T-helper 2 cell treated with Interferon-gamma antibody and Interleukin-4, amounts not matched to agents 5 μg/mL and 100 μg/mL, for 36 hours (primary cell): Measurements from ENCODE around the gene KLC4.
A peak's percentile ranks its signal among the peaks of the same experiment; 100 is the strongest.

Experiments used
- DNase-seq: peaks from one replicate; pipeline ENCODE4 v3.0.0; 2021; ENCODE audit warnings: low spot score
- H3K27ac Mint-ChIP-seq: one replicate; pipeline ENCODE4 v1.8.0; 2021; ENCODE audit warnings: mild to moderate bottlenecking, mixed read lengths
- H3K27me3 Mint-ChIP-seq: one replicate; pipeline ENCODE4 v1.8.0; 2021; ENCODE audit warnings: low read depth, mixed read lengths
- H3K36me3 Mint-ChIP-seq: one replicate; pipeline ENCODE4 v1.8.0; 2021; ENCODE audit warnings: low read depth, mixed read lengths
- H3K4me1 Mint-ChIP-seq: one replicate; pipeline ENCODE4 v1.8.0; 2021; ENCODE audit warnings: low read depth, mixed read lengths
- H3K4me3 Mint-ChIP-seq: one replicate; pipeline ENCODE4 v1.8.0; 2022; ENCODE audit warnings: mild to moderate bottlenecking, moderate library complexity, mixed read lengths
- H3K9me3 Mint-ChIP-seq: one replicate; pipeline ENCODE4 v1.8.0; 2021; ENCODE audit warnings: mixed read lengths

Gene KLC4

DNA sequence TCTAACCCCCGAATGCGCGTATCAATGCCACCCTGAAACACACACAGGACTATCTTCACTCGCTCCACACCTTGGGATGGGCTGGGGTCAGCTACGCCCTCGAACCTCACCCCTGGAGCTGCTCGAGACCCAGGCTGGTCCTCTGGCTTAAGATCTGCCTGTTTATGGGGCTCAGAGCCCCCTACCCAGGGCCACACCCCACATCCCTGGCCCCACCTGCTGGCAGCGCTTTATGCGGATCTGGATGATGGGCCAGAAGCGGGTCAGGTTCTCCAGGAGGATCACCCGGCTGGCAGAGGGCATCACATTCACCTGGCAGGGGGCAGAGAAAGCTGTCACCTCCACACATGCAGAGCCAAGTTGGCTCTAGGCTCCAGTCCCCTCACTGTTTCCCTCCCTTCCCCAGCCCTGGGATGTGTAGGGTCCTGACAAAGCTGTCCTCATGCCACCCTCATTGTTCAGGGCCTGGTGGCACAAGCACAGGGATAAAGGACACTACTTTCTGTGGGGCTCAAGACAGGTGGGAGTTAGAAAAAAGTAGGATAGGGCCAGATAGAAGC lies 14.0 kb upstream of the KLC4 start:
- DNase-seq, result no peak
- H3K9me3 Mint-ChIP-seq, result no peaks in the 10 kb centered on the region
- H3K27ac Mint-ChIP-seq, result peak overlapping the region; percentile 61
- H3K36me3 Mint-ChIP-seq, result peaks cover 39% of the 10 kb centered on the region
- peaks cover under 1% of the 10 kb centered on the region for H3K4me1 Mint-ChIP-seq
- H3K4me3 Mint-ChIP-seq, result no peak overlapping the region
- H3K27me3 Mint-ChIP-seq, result no peaks in the 10 kb centered on the region

- Mint-ChIP-seq H3K4me3 (no peak overlapping the region), H3K4me1 (peaks cover 20% of the 10 kb centered on the region), H3K27ac (no peak overlapping the region), H3K27me3 (no peaks in the 10 kb centered on the region), H3K9me3 (no peaks in the 10 kb centered on the region), H3K36me3 (peaks cover 38% of the 10 kb centered on the region)
- DNase-seq, result no peak
These were observed 11.4 kb upstream of the KLC4 start for GRCh38 chr6:43047998-43048397.

- Mint-ChIP-seq H3K9me3 (no peaks in the 10 kb centered on the region), H3K4me1 (peaks cover 29% of the 10 kb centered on the region), H3K4me3 (no peak overlapping the region), H3K27ac (peak overlapping the region; percentile 55), H3K27me3 (no peaks in the 10 kb centered on the region), H3K36me3 (peaks cover 32% of the 10 kb centered on the region)
- no peak for DNase-seq
These were observed 8.4 kb upstream of the KLC4 start for GRCh38 chr6:43050981-43051380.

- Mint-ChIP-seq H3K9me3 (no peaks in the 10 kb centered on the region), H3K36me3 (peaks cover 33% of the 10 kb centered on the region), H3K4me1 (peaks cover 29% of the 10 kb centered on the region), H3K27me3 (no peaks in the 10 kb centered on the region), H3K4me3 (peak overlapping the region; percentile 99), H3K27ac (peak overlapping the region; percentile 99)
- DNase-seq, result no peak
These were observed 7.1 kb upstream of the KLC4 start for GRCh38 chr6:43052225-43052841.

DNA sequence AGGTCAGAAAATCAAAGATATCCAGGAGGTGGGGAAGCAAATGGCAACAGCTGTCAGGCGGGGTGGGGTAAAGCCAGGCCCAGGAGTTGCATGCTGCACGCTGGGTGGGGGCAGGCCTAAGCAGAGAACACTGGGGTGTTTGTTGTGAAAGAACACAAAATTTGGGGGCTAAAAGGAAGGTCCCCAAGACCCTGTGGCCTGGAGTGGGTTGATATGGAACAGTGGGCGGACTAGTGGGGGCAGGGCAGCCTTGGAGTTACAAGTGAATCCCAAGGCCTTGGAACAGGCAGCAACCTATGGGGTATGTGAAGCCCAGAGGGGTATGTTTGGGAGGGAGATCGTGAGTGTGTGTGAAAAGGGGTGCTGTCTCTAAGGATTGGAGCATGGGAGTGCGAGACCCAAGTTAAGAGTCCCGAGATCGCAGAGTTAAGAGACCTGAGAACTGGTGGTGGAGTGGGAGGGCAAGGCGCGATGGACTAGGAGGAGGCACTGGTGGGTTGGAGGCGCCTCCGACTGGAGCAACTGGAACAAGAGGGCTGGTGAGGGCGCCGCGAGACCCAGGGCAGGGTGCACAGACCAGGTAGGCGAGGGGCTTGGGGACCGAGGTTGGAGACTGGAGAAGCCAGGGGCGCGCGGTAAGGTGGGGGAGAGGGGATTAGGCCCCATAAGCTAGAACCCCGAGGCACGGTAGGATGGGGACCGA lies 6.4 kb upstream of the KLC4 start:
- no peak for DNase-seq
- H3K9me3 Mint-ChIP-seq, result no peaks in the 10 kb centered on the region
- peak overlapping the region; percentile 99 for H3K27ac Mint-ChIP-seq
- H3K36me3 Mint-ChIP-seq, result peaks cover 36% of the 10 kb centered on the region
- peak overlapping the region; percentile 99 for H3K4me3 Mint-ChIP-seq
- no peaks in the 10 kb centered on the region for H3K27me3 Mint-ChIP-seq
- peaks cover 33% of the 10 kb centered on the region for H3K4me1 Mint-ChIP-seq

- Mint-ChIP-seq H3K27me3 (no peaks in the 10 kb centered on the region), H3K4me1 (peaks cover 40% of the 10 kb centered on the region), H3K4me3 (peak within 1 kb of the TSS; percentile 99), H3K27ac (peak within 1 kb of the TSS; percentile 99), H3K36me3 (peaks cover 38% of the 10 kb centered on the region), H3K9me3 (no peaks in the 10 kb centered on the region)
- peak; percentile 92 for DNase-seq
These were observed 5.8 kb upstream of the KLC4 start, which contains the start of gene CUL7 for GRCh38 chr6:43053545-43054205. CUL7 (minus strand) TSS chr6:43053851; CDS start chr6:43052788, 1,063 bp downstream.

DNA sequence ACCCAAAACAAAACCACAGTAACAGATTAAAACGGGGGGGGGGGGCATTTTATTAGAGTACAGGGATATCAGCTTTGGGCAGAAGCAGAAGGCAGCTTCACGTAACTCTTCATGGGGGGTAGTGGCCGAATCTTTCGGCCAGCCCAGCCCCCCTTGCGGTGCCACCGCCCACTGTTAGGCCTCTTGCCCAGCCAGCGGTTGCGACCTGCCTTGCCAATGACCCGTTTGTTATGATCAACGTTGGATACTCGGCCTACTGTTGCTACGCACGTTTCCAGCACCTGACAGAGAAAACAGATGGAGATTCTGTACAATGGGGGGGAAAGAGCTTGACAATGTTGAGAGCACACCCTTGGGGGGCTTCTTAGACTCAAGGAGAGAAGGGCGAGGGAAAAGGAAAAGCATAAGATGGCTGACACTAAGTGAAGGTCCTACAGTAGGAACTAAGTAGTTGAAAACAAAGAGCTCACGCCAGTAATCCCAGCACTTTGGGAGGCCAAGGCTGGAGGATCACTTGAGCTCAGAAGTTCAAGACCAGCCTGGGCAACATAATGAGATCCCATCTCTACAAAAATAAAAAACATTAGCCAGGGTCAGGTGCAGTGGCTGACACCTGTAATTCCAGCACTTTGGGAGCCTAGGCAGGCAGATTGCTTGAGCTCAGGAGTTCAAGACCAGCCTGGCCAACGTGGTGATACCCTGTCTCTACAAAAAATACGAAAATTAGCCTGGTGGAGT lies 5.1 kb upstream of the KLC4 start:
- peaks cover 43% of the 10 kb centered on the region for H3K4me1 Mint-ChIP-seq
- peak overlapping the region; percentile 99 for H3K27ac Mint-ChIP-seq
- peak overlapping the region; percentile 99 for H3K4me3 Mint-ChIP-seq
- H3K9me3 Mint-ChIP-seq, result no peaks in the 10 kb centered on the region
- H3K36me3 Mint-ChIP-seq, result peaks cover 34% of the 10 kb centered on the region
- no peaks in the 10 kb centered on the region for H3K27me3 Mint-ChIP-seq
- no peak for DNase-seq

- no peaks in the 10 kb centered on the region for H3K9me3 Mint-ChIP-seq
- H3K27me3 Mint-ChIP-seq, result no peaks in the 10 kb centered on the region
- peaks cover 46% of the 10 kb centered on the region for H3K4me1 Mint-ChIP-seq
- peak overlapping the region; percentile 11 for H3K27ac Mint-ChIP-seq
- peaks cover 24% of the 10 kb centered on the region for H3K36me3 Mint-ChIP-seq
- DNase-seq, result no peak
- H3K4me3 Mint-ChIP-seq, result no peak overlapping the region
These were observed 3.5 kb upstream of the KLC4 start for GRCh38 chr6:43055966-43056365.

GRCh38 chr6:43058531-43058930 lies 900 bp upstream of the KLC4 start:
- peak overlapping the region; percentile 98 for H3K27ac Mint-ChIP-seq
- peaks cover 18% of the 10 kb centered on the region for H3K36me3 Mint-ChIP-seq
- DNase-seq, result no peak
- H3K9me3 Mint-ChIP-seq, result no peaks in the 10 kb centered on the region
- H3K4me1 Mint-ChIP-seq, result peaks cover 30% of the 10 kb centered on the region
- peak overlapping the region; percentile 97 for H3K4me3 Mint-ChIP-seq
- no peaks in the 10 kb centered on the region for H3K27me3 Mint-ChIP-seq

DNA sequence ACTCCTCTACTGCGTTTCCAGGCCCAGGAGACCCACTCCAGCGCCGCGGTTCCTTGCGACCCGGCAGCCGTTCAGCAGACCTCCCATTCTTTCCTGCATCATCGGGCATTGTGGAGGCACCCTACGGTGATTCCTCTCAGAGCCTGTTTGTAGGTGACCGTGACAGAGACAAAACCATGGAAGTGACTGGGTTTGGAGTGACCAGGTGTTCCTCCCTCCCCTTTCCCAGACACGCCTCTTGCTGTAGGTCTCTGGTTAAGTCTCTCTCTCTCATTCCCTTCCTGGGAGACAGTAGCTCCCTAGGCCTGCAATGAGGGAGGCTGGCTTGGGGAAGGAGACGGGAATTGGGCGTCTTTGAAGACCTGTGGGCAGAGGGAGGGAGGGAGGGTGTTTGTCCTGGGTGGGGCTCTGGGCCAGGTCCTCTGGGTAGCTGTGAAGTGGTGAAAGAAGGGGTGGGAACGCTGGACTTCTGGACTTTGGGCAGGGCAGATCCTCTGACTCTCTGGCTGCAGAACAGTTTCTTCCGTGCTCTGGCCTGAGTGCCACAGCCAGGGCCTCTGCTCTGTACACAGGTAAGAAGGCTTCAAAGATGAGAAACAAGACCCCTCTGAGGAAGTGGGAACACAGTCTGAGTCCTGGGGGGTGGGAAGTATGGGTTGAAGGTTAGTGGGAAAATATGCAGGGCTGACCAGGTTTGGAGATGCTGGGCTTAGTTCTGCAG lies 763 bp downstream of the KLC4 start:
- no peaks in the 10 kb centered on the region for H3K9me3 Mint-ChIP-seq
- H3K36me3 Mint-ChIP-seq, result peaks cover 15% of the 10 kb centered on the region
- peaks cover 24% of the 10 kb centered on the region for H3K4me1 Mint-ChIP-seq
- DNase-seq, result no peak
- peak overlapping the region; percentile 97 for H3K4me3 Mint-ChIP-seq
- H3K27me3 Mint-ChIP-seq, result no peaks in the 10 kb centered on the region
- H3K27ac Mint-ChIP-seq, result peak overlapping the region; percentile 98

GRCh38 chr6:43060755-43061633 lies 1.6 kb downstream of the KLC4 start:
- H3K4me3 Mint-ChIP-seq, result peak overlapping the region; percentile 97
- H3K27me3 Mint-ChIP-seq, result no peaks in the 10 kb centered on the region
- H3K27ac Mint-ChIP-seq, result peak overlapping the region; percentile 65
- H3K36me3 Mint-ChIP-seq, result peaks cover 8% of the 10 kb centered on the region
- H3K4me1 Mint-ChIP-seq, result peaks cover 24% of the 10 kb centered on the region
- H3K9me3 Mint-ChIP-seq, result no peaks in the 10 kb centered on the region
- no peak for DNase-seq

GRCh38 chr6:43061861-43062260 lies 2.4 kb downstream of the KLC4 start:
- H3K27ac Mint-ChIP-seq, result no peak overlapping the region
- no peak overlapping the region for H3K4me3 Mint-ChIP-seq
- H3K4me1 Mint-ChIP-seq, result peaks cover 24% of the 10 kb centered on the region
- no peaks in the 10 kb centered on the region for H3K27me3 Mint-ChIP-seq
- no peak for DNase-seq
- H3K9me3 Mint-ChIP-seq, result no peaks in the 10 kb centered on the region
- peaks cover 5% of the 10 kb centered on the region for H3K36me3 Mint-ChIP-seq
